Thyroid gland (tissue), 4 donors: ENCODE measurements around the gene ALPG.

Experiments used
- POLR2A ChIP-seq, 2 donors: fragments of 450-650 bp; IDR thresholded peaks; one replicate each; pipeline ENCODE4 v1.6.1; 2017; ENCODE audit warnings: antibody characterized with exemption in 2 of 2, mild to moderate bottlenecking in 2 of 2, moderate library complexity in 1 of 2
- TF ChIP-seq, protein P1 (sequence below), 6 experiments: fragments of 200-600 bp in 3 of 6; fragments of 450-650 bp in 3 of 6; sonication (generic) in 3 of 6; IDR thresholded peaks; one replicate each; pipeline ENCODE4 v1.5.1; 2016 to 2019; ENCODE audit warnings: antibody characterized with exemption in 6 of 6, mild to moderate bottlenecking in 2 of 6, inconsistent platforms in 1 of 6, moderate library complexity in 1 of 6

DNA sequence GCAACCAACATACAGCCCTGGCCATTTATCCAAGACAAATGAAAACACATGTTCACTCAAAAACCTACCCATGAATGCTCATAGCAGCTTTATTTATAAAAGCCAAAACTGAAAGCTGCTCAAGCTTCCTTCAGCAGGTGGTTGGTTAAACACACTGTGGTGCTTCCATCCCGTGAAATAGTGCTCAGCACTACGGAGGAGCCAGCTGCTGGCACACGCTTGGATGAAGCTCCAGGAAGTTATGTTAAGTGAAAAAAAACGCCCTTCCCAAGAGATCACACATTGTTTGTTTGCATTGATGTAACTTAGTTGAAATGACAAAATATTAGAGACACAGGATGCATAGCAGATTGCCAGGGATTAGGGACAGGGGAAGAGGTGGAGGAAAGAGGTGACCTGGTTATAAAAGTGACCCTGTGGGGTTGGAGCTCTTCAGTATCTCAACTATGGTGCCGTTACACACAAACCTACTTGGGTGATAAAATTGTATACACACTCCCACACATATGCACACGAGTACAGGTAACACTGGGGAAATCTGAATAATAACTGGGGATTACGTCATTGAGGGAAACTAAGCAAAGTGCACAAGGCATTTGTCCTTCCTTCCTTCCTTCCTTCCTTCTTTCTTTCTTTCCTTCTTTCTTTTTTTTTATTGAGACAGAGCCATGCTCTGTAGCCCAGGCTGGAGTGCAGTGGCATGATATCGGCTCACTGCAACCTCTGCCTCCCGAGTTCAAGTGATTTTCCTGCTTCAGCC is 6.2 kb upstream of the ALPG start:
- TF ChIP-seq POLR2A (IDR thresholded peaks at IDR 0.05), result no peak
- TF ChIP-seq, protein P1, sequence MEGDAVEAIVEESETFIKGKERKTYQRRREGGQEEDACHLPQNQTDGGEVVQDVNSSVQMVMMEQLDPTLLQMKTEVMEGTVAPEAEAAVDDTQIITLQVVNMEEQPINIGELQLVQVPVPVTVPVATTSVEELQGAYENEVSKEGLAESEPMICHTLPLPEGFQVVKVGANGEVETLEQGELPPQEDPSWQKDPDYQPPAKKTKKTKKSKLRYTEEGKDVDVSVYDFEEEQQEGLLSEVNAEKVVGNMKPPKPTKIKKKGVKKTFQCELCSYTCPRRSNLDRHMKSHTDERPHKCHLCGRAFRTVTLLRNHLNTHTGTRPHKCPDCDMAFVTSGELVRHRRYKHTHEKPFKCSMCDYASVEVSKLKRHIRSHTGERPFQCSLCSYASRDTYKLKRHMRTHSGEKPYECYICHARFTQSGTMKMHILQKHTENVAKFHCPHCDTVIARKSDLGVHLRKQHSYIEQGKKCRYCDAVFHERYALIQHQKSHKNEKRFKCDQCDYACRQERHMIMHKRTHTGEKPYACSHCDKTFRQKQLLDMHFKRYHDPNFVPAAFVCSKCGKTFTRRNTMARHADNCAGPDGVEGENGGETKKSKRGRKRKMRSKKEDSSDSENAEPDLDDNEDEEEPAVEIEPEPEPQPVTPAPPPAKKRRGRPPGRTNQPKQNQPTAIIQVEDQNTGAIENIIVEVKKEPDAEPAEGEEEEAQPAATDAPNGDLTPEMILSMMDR (IDR thresholded peaks at IDR 0.05), result no peak
